Mesenchymal stem cell (in vitro differentiated cells and primary cell): ENCODE results near the gene CHCHD4. TPM values are rescaled to one million over a fixed set of nuclear protein-coding genes. Genes with fewer than 3 reads are reported as not detected.

Experiments used
- DNase-seq: peaks from one replicate; pipeline ENCODE4 v3.0.0-alpha.2; 2013
- H2AFZ ChIP-seq: one replicate; pipeline ENCODE4 v1.6.1; 2013; ENCODE audit warnings: low read depth, mild to moderate bottlenecking, control low read depth, inconsistent platforms, low read length, moderate library complexity
- H2AK5ac ChIP-seq: 2 replicates; pipeline ENCODE4 v1.6.1; 2013; ENCODE audit warnings: low read length, moderate library complexity, mild to moderate bottlenecking, inconsistent platforms; ENCODE audit not compliant: severe bottlenecking
- H2BK120ac ChIP-seq: one replicate; pipeline ENCODE4 v1.6.1; 2013; ENCODE audit warnings: low read depth, mild to moderate bottlenecking, inconsistent platforms, low read length, moderate library complexity
- H2BK12ac ChIP-seq, 2 experiments: one replicate each; pipeline ENCODE4 v1.6.1; 2013; ENCODE audit warnings: inconsistent platforms in 2 of 2, low read length in 2 of 2, mild to moderate bottlenecking in 2 of 2, moderate library complexity in 2 of 2, control low read depth in 1 of 2
- H2BK15ac ChIP-seq: one replicate; pipeline ENCODE4 v1.6.1; 2013; ENCODE audit warnings: mild to moderate bottlenecking, low read depth, inconsistent platforms; ENCODE audit not compliant: poor library complexity, severe bottlenecking
- H2BK5ac ChIP-seq: 2 replicates; pipeline ENCODE4 v1.6.1; 2013; ENCODE audit warnings: low read depth, mild to moderate bottlenecking, low read length, control low read depth, inconsistent platforms; ENCODE audit not compliant: poor library complexity, severe bottlenecking
- H3K14ac ChIP-seq, 2 experiments: one replicate each; pipeline ENCODE4 v1.6.1; 2013; ENCODE audit warnings: inconsistent platforms in 2 of 2, low read length in 2 of 2, control low read depth in 1 of 2, mild to moderate bottlenecking in 1 of 2, moderate library complexity in 1 of 2
- H3K18ac ChIP-seq, 2 experiments: one replicate each; pipeline ENCODE4 v1.6.1; 2013; ENCODE audit warnings: inconsistent platforms in 2 of 2, low read length in 2 of 2, control low read depth in 1 of 2, low read depth in 1 of 2, mild to moderate bottlenecking in 1 of 2
- H3K23ac ChIP-seq, 2 experiments: one replicate each; pipeline ENCODE4 v1.6.1; 2013; ENCODE audit warnings: inconsistent platforms in 2 of 2, low read length in 2 of 2, mild to moderate bottlenecking in 2 of 2, moderate library complexity in 2 of 2, control low read depth in 1 of 2
- H3K27ac ChIP-seq: 2 replicates; pipeline ENCODE4 v1.5.1; 2013; ENCODE audit warnings: mild to moderate bottlenecking, moderate library complexity, low read length, control low read depth, inconsistent platforms; ENCODE audit not compliant: poor library complexity, severe bottlenecking
- H3K27me3 ChIP-seq, 2 experiments: 2 replicates each; pipeline versions ENCODE4 v1.6.1 to v1.7.0; 2013; ENCODE audit warnings: low read length in 2 of 2, mild to moderate bottlenecking in 2 of 2, moderate library complexity in 2 of 2, control low read depth in 1 of 2, inconsistent platforms in 1 of 2; ENCODE audit not compliant: control insufficient read depth in 1 of 2, insufficient read depth in 1 of 2
- H3K36me3 ChIP-seq, 2 experiments: 2 replicates each; pipeline versions ENCODE4 v1.6.1 to v1.7.0; 2013; ENCODE audit warnings: low read length in 2 of 2, control low read depth in 1 of 2, inconsistent platforms in 1 of 2, low read depth in 1 of 2, mild to moderate bottlenecking in 1 of 2; ENCODE audit not compliant: insufficient read depth in 2 of 2, control insufficient read depth in 1 of 2
- H3K4ac ChIP-seq, 2 experiments: one replicate each; pipeline ENCODE4 v1.6.1; 2013; ENCODE audit warnings: inconsistent platforms in 2 of 2, low read length in 2 of 2, mild to moderate bottlenecking in 2 of 2, moderate library complexity in 2 of 2, control low read depth in 1 of 2, low read depth in 1 of 2
- H3K4me1 ChIP-seq: 2 replicates; pipeline ENCODE4 v1.6.1; 2013; ENCODE audit warnings: low read depth, low read length, control low read depth; ENCODE audit not compliant: control insufficient read depth, insufficient read depth
- H3K4me2 ChIP-seq: 2 replicates; pipeline ENCODE4 v1.6.1; 2013; ENCODE audit warnings: low read length, mild to moderate bottlenecking, inconsistent platforms; ENCODE audit not compliant: poor library complexity, severe bottlenecking
- H3K4me3 ChIP-seq, 2 experiments: 2 replicates each; pipeline versions ENCODE4 v1.5.1 to v1.7.0; 2013; ENCODE audit warnings: low read length in 2 of 2, mild to moderate bottlenecking in 2 of 2, control low read depth in 1 of 2, low read depth in 1 of 2; ENCODE audit not compliant: insufficient read depth in 1 of 2
- H3K79me1 ChIP-seq: replicated peaks from 2 replicates; pipeline ENCODE4 v1.6.1; 2013; ENCODE audit warnings: mild to moderate bottlenecking, control low read depth, low read length, inconsistent platforms; ENCODE audit not compliant: poor library complexity, severe bottlenecking
- H3K9ac ChIP-seq: 2 replicates; pipeline ENCODE4 v1.7.0; 2013; ENCODE audit warnings: mild to moderate bottlenecking, low read length, moderate library complexity
- H3K9me3 ChIP-seq: 2 replicates; pipeline ENCODE4 v1.7.0; 2013; ENCODE audit warnings: mild to moderate bottlenecking, low read length; ENCODE audit not compliant: control insufficient read depth
- H4K8ac ChIP-seq: one replicate; pipeline ENCODE4 v1.6.1; 2013; ENCODE audit warnings: inconsistent platforms, mild to moderate bottlenecking, low read length, moderate library complexity
- H4K91ac ChIP-seq: one replicate; pipeline ENCODE4 v1.6.1; 2013; ENCODE audit warnings: mild to moderate bottlenecking, low read length, inconsistent platforms
- WGBS: methylation state at CpG from one replicate; pipeline ENCODE4 v1.1.7; 2013; ENCODE audit warnings: mixed read lengths; 5-methylcytosine and 5-hydroxymethylcytosine counted together
- polyA plus RNA-seq, 2 experiments: library from polyadenylated mRNA; stranded (reverse); fragments of 200-250 nt; gene quantifications; one replicate each; pipeline ENCODE4 v1.2.3, GENCODE V29; 2013

Gene CHCHD4
- polyA plus RNA-seq (2013, experiment 1 of 2): 8.1 TPM
- polyA plus RNA-seq (2013, experiment 2 of 2): 8.2 TPM

- Histone ChIP-seq H2BK12ac (peak within 1 kb of the TSS in 1 of 2 experiments; percentile 31), H3K18ac (peak within 1 kb of the TSS; percentile 75 to 96), H3K23ac (peak within 1 kb of the TSS in 1 of 2 experiments; percentile 80), H4K91ac (peak within 1 kb of the TSS; percentile 61), H3K27me3 (no peaks in the 10 kb centered on the region), H3K14ac (peak within 1 kb of the TSS in 1 of 2 experiments; percentile 94), H2BK15ac (peak within 1 kb of the TSS; percentile 89), H3K4me1 (peaks cover 19% of the 10 kb centered on the region), H4K8ac (peak within 1 kb of the TSS; percentile 77), H3K9me3 (no peaks in the 10 kb centered on the region), H2AFZ (peak within 1 kb of the TSS; percentile 94), H3K36me3 (peaks cover 19 to 54% of the 10 kb centered on the region in 2 experiments), H3K4me2 (peak within 1 kb of the TSS; percentile 94), H2BK5ac (peak within 1 kb of the TSS; percentile 2), H3K4me3 (peak within 1 kb of the TSS; percentile 91 to 100), H3K27ac (peak within 1 kb of the TSS; percentile 91), H2AK5ac (no peak within 1 kb of the TSS), H3K4ac (peak within 1 kb of the TSS; percentile 75 to 82), H2BK120ac (peak within 1 kb of the TSS; percentile 45), H3K9ac (peak within 1 kb of the TSS; percentile 99), H3K79me1 (peaks cover 40% of the 10 kb centered on the region)
- WGBS: under 1% methylated on average over 55 of the region's 55 CpGs
- DNase-seq: peak; percentile 99
These were observed at the start of gene CHCHD4, which contains the start of gene TMEM43 for GRCh38 chr3:14124615-14125192. TSS of gene CHCHD4 (minus strand) at chr3:14124870. CDS start at chr3:14124676, 194 bp downstream. TSS of gene TMEM43 (plus strand) at chr3:14125052. CDS start at chr3:14125194, 142 bp downstream.

- Histone ChIP-seq H3K9ac (no peak overlapping the region), H4K91ac (no peak overlapping the region), H4K8ac (no peak overlapping the region), H3K23ac (no peak overlapping the region), H2BK15ac (no peak overlapping the region), H2AFZ (no peak overlapping the region), H3K4me3 (no peak overlapping the region), H3K4me1 (peaks cover 6% of the 10 kb centered on the region), H3K9me3 (no peaks in the 10 kb centered on the region), H2BK12ac (no peak overlapping the region), H3K27me3 (no peaks in the 10 kb centered on the region), H3K18ac (no peak overlapping the region), H3K4me2 (no peak overlapping the region), H3K36me3 (peaks cover 21 to 62% of the 10 kb centered on the region in 2 experiments), H2AK5ac (no peak overlapping the region), H3K79me1 (peaks cover 23% of the 10 kb centered on the region), H3K4ac (no peak overlapping the region), H2BK120ac (no peak overlapping the region), H2BK5ac (no peak overlapping the region), H3K14ac (no peak overlapping the region), H3K27ac (no peak overlapping the region)
- DNase-seq: no peak
- WGBS: 98% methylated on average over 4 of the region's 5 CpGs
These were observed 47.8 kb upstream of the CHCHD4 start for GRCh38 chr3:14172496-14172895.

GRCh38 chr3:14170531-14171159 is 46.0 kb upstream of the CHCHD4 start:
- Histone ChIP-seq H3K36me3 (peaks cover 38 to 75% of the 10 kb centered on the region in 2 experiments), H3K9ac (peak overlapping the region; percentile 40), H2AK5ac (no peak overlapping the region), H3K27ac (no peak overlapping the region), H3K4me1 (peaks cover 3% of the 10 kb centered on the region), H3K23ac (no peak overlapping the region), H4K91ac (no peak overlapping the region), H2BK120ac (no peak overlapping the region), H3K9me3 (no peaks in the 10 kb centered on the region), H3K79me1 (peaks cover 39% of the 10 kb centered on the region), H3K4me3 (peak overlapping the region in 1 of 2 experiments; percentile 21), H3K4me2 (no peak overlapping the region), H3K27me3 (no peaks in the 10 kb centered on the region), H2AFZ (no peak overlapping the region), H2BK5ac (no peak overlapping the region), H3K18ac (no peak overlapping the region), H2BK12ac (no peak overlapping the region), H2BK15ac (no peak overlapping the region), H3K4ac (no peak overlapping the region), H3K14ac (no peak overlapping the region), H4K8ac (no peak overlapping the region)
- DNase-seq: no peak
- 100% methylated on average over 1 of the region's 2 CpGs for WGBS

GRCh38 chr3:14169871-14170270 is 45.2 kb upstream of the CHCHD4 start:
- H3K27ac ChIP-seq: no peak overlapping the region

More at GRCh38 chr3:14169871-14170270, 45.2 kb upstream of the CHCHD4 start:
- Histone ChIP-seq H3K4me3 (peak overlapping the region in 1 of 2 experiments; percentile 21), H2BK120ac (no peak overlapping the region), H2AK5ac (no peak overlapping the region), H3K18ac (no peak overlapping the region), H3K79me1 (peaks cover 41% of the 10 kb centered on the region), H3K27me3 (no peaks in the 10 kb centered on the region), H3K23ac (no peak overlapping the region), H4K91ac (no peak overlapping the region), H2BK15ac (no peak overlapping the region), H3K9ac (peak overlapping the region; percentile 40), H3K4ac (no peak overlapping the region), H2AFZ (no peak overlapping the region), H3K4me1 (peaks cover 1% of the 10 kb centered on the region), H3K14ac (no peak overlapping the region), H4K8ac (no peak overlapping the region), H2BK12ac (no peak overlapping the region), H3K4me2 (no peak overlapping the region), H3K9me3 (no peaks in the 10 kb centered on the region), H3K36me3 (peaks cover 45 to 83% of the 10 kb centered on the region in 2 experiments), H2BK5ac (no peak overlapping the region)
- no peak for DNase-seq
